NCI-H524 treated with DMSO at 0.1 percent for 48 hours (cell line): Measurements from ENCODE around the gene SMIM43.

Experiments used
- DNase-seq: peaks from one replicate; lab custom pipeline; 2025; lab: John Stamatoyannopoulos, UW

SMIM43 gene

GRCh38 chr4:121764702-121765367 is at the start of gene SMIM43:
Gene SMIM43 (minus strand): TSS chr4:121765164. CDS start chr4:121765105, 59 bp downstream.
- no peak for DNase-seq

DNA sequence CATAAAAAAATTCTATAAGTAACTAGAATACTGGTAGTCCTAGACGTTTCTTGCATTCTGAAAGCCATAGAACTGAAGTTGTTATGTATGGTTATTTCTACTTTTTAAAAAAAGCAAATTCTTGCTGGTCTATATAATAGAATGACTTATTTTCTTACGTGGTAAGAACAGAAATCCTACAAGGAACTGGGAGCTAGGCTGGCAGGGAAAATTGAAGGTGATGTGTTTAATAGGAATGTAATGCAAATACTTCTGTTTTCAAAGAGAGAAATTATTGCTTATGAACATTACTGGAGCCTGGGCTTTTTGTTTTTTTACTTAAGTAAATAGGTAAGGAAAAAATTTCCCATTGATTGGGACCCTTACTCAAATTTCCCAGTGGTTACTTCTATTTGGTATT is 49.8 kb upstream of the SMIM43 start:
- no peak for DNase-seq

DNA sequence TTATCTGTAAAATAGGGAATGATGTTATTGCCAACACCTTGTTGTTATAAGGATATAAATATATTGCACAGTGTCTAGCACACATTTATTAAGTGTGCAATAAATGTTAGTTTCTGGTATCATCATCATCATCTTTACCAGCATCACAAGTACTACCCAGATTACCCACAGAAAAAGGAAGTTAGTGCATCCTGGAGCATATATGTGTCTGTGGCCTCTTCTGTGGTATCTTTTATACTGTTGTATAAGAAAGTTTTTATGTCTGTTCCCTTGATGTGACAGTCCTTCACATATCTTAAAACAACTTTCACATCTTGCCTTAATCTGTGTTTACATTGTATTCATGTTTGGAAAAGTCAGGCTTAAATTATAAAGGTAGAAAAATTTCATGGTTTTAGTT is 46.2 kb upstream of the SMIM43 start:
- DNase-seq = no peak

- DNase-seq = no peak
Measured at GRCh38 chr4:121806411-121806810, 41.4 kb upstream of the SMIM43 start.

- no peak for DNase-seq
Measured at GRCh38 chr4:121801715-121802075, 36.7 kb upstream of the SMIM43 start.

DNA sequence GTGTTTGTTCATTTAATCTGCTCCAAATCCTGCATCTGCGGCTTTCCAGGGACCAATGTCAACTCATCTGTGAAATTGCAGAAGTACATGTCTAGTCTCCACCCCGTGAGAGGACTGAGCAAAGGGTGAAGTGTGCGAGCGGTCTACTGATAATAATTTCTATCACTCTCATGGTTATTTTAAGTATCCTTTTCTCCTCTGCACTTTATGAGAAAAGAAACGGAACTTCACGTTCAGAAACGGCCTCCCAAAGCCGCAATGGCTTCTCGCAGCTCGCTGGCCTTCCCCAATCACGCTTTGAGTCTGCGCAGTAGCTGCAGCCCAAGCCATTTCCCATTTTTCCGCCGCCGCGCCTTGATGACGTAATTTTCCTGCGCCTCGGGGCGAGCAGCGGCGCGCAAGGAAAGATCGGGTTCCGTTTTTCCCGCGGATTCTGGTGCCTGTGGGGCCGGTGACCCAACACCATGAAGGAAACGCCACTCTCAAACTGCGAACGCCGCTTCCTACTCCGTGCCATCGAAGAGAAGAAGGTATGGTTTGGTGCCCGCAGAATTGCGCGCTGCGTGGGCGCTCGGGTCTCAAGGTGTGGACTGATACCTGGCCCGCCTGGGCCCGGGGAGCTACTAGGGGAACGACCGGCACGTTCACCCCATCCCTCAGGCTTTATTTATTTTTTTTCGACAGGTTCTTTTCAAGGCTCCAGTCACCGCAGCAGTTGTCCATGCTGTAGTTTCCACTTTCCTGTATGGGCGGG is 36.2 kb upstream of the SMIM43 start, which contains the start of gene EXOSC9:
TSS of gene EXOSC9 (plus strand) at position 363 of the 754 bp plus-strand sequence. CDS start at position 465, 102 bp downstream.
- DNase-seq = peak; percentile 18

DNA sequence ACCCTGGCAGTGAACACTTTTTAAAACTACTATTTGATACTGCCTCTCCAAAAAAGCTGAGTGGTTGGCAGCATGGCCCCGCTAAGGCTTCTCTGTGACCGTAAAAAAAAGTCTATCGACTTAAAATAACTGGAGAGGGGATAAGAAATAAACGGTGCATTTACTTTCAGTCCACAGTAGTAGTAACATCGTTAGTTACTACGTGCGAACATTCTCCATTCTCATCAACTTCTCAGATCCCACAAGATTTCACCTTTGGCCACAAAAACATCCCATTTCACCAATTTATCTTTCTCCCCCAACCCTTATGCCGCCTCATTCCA is 35.6 kb upstream of the SMIM43 start:
- no peak for DNase-seq

DNA sequence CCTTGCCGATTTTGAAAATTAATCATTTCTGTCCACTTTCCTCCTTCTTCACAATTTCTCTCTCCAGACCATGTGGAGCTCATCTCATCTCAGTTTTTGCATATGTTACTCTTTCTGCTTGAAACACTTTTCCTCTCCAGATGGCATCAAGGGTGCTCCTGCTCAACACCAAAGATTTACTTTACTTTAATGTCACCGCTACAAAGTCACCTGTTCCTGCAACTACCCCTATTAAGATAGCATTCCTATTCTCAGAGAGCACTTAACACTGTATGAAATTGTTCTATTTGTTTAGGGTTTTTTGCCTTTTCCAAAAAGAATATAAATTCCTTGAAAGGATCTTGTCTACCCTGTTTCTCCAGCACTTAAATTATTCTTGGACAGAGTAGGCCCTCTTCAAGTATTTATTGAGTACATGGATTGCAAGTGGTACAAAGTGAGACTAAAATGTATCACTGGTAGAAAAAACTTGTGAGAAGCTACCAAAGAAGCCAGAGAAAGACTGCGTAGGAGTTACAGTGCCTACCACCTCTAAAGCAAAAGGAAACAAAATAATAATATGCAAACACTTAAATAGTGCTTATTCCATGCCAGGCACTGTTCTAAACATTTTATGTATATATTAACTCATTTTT is 35.0 kb upstream of the SMIM43 start:
- no peak for DNase-seq

GRCh38 chr4:121799208-121799823 is 34.4 kb upstream of the SMIM43 start:
- no peak for DNase-seq

DNA sequence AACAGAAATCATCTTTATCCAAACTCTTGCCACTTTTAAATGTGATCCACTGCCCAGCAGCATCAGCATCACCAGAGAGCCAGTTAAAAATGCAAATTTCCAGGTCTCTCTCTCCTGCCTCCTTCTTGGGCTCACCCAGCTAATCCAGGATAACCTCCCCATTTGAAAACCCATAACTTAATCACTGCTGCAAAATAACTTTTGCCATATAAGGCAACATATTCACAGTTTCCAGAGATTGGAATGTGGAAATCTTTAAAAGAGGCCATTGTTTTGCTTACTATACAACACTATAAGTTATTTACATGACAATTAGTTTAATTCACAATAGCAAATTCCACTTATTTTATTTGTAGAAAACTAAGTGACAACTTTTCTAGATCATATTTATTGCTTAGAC is 31.3 kb upstream of the SMIM43 start:
- DNase-seq = no peak

DNA sequence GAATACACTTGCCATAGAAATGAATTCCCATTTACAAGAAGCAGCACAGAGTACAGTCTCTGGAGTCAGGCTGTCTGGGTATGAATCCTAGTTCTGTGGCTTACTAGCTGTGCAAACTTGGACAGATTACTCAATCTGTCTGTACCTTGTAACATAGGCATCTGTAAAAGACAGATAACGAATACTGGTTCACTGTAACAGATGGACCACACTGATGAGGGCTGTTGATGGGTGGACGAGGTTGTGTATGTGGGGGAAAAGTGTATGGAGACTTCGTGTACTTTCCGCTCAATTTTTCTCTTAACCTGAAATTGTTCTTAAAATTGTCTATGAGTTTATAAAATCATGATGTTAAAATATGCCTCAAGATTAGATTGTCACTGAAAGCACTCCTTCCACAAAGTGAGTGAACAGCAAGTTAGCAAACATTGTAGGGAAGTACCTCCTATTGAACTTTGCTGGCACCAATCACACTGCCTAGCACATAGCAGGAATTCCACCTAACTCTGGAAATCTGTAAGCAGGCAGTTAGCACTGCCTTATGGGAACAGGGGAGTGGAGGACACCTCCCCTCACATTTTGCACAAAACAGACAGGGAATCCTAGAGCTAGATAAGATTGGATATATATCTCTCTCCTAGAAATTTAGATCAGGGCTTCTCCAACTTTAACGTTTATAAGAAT is 29.7 kb upstream of the SMIM43 start:
- DNase-seq = no peak

GRCh38 chr4:121792966-121793365 is 28.0 kb upstream of the SMIM43 start:
- no peak for DNase-seq

GRCh38 chr4:121791481-121791880 is 26.5 kb upstream of the SMIM43 start:
- no peak for DNase-seq

DNA sequence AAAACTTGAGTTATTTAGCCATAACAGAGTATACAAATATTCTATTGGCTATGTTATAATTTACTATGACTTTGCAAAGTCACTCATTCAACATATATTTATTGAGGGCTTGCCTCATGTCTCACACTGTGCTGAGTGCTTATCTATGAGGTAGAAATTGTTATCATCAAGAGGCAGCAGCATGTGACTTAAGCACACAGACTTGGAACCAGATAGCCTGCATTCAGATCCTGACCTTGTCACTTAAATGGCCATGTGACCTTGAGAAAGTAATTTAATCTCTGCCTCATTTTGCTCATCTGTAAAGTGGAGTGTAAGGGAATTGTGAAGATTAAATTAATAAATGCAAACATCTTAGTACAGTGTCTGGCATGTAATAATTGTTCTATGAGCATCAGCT is 26.0 kb upstream of the SMIM43 start:
- no peak for DNase-seq

- DNase-seq = no peak
Measured at GRCh38 chr4:121789960-121790829, 25.2 kb upstream of the SMIM43 start.

- DNase-seq = no peak
Measured at GRCh38 chr4:121789455-121789854, 24.5 kb upstream of the SMIM43 start.

GRCh38 chr4:121788896-121789295 is 23.9 kb upstream of the SMIM43 start:
- DNase-seq = no peak

- no peak for DNase-seq
Measured at GRCh38 chr4:121786221-121786620, 21.3 kb upstream of the SMIM43 start.

GRCh38 chr4:121785479-121785878 is 20.5 kb upstream of the SMIM43 start:
- DNase-seq = no peak

- DNase-seq = no peak
Measured at GRCh38 chr4:121784975-121785374, 20.0 kb upstream of the SMIM43 start.

DNA sequence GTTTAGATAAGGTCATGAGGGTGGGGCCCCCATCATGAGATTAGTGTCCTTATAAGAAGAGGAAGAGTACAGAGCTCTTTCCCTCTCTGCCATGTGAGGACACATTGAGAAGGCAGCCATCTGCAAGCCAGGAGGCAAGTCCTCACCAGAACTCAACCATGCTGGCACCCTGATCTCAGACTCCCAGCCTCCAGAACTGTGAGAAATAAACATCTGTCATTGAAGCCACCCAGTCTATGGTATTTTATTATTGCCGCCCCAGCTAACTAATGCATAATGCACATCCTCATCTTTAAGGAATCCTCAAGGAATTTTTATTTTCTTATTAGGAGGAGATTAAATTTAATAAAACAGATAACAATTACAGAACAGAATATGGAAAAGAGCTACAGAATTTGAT is 19.4 kb upstream of the SMIM43 start:
- DNase-seq = no peak
